HepG2 (cell line): ENCODE results near the gene KIRREL2.

ENCODE experiments used
- HMGXB4 ChIP-seq, 2 experiments: sonication (generic) in 1 of 2; formaldehyde crosslinking in 1 of 2; IDR thresholded peaks; 2 replicates each; pipeline versions ENCODE4 v1.4.0 to v1.6.1; 2018 to 2020; ENCODE audit warnings: missing genetic modification reagents in 2 of 2, borderline replicate concordance in 1 of 2, low read depth in 1 of 2, mild to moderate bottlenecking in 1 of 2, missing biosample characterization in 1 of 2
- MYC ChIP-seq: sonication (generic); formaldehyde crosslinking; IDR thresholded peaks from 2 replicates; pipeline ENCODE4 v1.9.0; 2021; ENCODE audit warnings: missing genetic modification reagents, borderline replicate concordance
- SP1 ChIP-seq, 2 experiments: fragments of 450-650 bp in 1 of 2; sonication (generic) in 1 of 2; formaldehyde crosslinking in 1 of 2; IDR thresholded peaks; 2 replicates each; pipeline versions ENCODE4 v1.4.0 to v1.6.1; 2016 to 2020; ENCODE audit warnings: missing genetic modification reagents in 1 of 2
- TCF12 ChIP-seq, 2 experiments: fragments of 450-650 bp in 1 of 2; sonication (generic) in 1 of 2; formaldehyde crosslinking in 1 of 2; IDR thresholded peaks; 2 replicates each; pipeline versions ENCODE4 v1.6.1 to v1.8.0; 2017 to 2022; ENCODE audit warnings: antibody characterized with exemption in 1 of 2, mild to moderate bottlenecking in 1 of 2, missing genetic modification reagents in 1 of 2, moderate library complexity in 1 of 2
- USF2 ChIP-seq, 2 experiments: sonication (generic) in 1 of 2; formaldehyde crosslinking in 1 of 2; IDR thresholded peaks; 2 replicates each; pipeline versions ENCODE4 v1.5.1 to v1.6.1; 2011 to 2020; ENCODE audit warnings: borderline replicate concordance in 1 of 2, low read depth in 1 of 2, low read length in 1 of 2, mild to moderate bottlenecking in 1 of 2, missing genetic modification reagents in 1 of 2, moderate library complexity in 1 of 2
- ZNF124 ChIP-seq: sonication (generic); formaldehyde crosslinking; IDR thresholded peaks from 2 replicates; pipeline ENCODE4 v1.4.0; 2020; ENCODE audit warnings: missing genetic modification reagents
- TF ChIP-seq, protein P1 (sequence below): sonication (generic); formaldehyde crosslinking; IDR thresholded peaks from 2 replicates; pipeline ENCODE4 v1.4.0; 2020; ENCODE audit warnings: missing genetic modification reagents, mild to moderate bottlenecking, borderline replicate concordance

DNA sequence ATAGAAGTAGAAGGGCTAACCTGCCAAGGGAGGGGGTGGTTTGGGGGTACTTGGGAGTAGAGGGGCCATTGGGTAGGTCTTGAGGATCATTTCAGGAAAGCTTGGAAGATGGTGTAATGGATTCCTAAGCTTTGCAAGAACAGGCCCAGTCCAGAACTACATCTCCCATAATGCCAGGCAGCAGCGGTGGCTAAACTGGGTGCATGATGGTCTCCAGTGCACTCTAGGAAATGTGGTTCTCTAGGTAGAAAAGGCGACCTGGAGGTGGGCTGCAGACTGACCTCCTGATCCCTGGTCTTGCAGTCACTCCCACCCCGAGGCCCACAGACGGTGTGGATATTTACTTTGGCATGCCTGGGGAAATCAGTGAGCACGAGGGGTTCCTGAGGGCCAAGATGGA, 15.5 kb downstream of the KIRREL2 start:
- TF ChIP-seq ZNF124 (CRISPR knock-in tag), result no peak
- TF ChIP-seq, protein P1, sequence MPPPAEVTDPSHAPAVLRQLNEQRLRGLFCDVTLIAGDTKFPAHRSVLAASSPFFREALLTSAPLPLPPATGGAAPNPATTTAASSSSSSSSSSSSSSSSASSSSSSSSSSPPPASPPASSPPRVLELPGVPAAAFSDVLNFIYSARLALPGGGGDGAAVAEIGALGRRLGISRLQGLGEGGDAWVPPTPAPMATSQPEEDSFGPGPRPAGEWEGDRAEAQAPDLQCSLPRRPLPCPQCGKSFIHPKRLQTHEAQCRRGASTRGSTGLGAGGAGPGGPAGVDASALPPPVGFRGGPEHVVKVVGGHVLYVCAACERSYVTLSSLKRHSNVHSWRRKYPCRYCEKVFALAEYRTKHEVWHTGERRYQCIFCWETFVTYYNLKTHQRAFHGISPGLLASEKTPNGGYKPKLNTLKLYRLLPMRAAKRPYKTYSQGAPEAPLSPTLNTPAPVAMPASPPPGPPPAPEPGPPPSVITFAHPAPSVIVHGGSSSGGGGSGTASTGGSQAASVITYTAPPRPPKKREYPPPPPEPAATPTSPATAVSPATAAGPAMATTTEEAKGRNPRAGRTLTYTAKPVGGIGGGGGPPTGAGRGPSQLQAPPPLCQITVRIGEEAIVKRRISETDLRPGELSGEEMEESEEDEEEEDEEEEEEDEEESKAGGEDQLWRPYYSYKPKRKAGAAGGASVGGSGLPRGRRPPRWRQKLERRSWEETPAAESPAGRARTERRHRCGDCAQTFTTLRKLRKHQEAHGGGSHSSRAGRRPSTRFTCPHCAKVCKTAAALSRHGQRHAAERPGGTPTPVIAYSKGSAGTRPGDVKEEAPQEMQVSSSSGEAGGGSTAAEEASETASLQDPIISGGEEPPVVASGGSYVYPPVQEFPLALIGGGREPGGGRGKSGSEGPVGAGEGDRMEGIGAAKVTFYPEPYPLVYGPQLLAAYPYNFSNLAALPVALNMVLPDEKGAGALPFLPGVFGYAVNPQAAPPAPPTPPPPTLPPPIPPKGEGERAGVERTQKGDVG (CRISPR knock-in tag), result no peak
- TF ChIP-seq SP1 (IDR thresholded peaks at IDR 0.05), result no peak
- TF ChIP-seq SP1 (CRISPR knock-in tag; IDR thresholded peaks at IDR 0.05), result no peak
- TF ChIP-seq USF2 (IDR thresholded peaks at IDR 0.05; ENCODE audit: low read depth, low read length), result no peak
- no peak for TF ChIP-seq USF2 (CRISPR knock-in tag; IDR thresholded peaks at IDR 0.05; ENCODE audit: borderline replicate concordance)
- TF ChIP-seq TCF12 (IDR thresholded peaks at IDR 0.05), result no peak
- no peak for TF ChIP-seq TCF12 (CRISPR knock-in tag; IDR thresholded peaks at IDR 0.05)
- no peak for TF ChIP-seq HMGXB4 (CRISPR knock-in tag; IDR thresholded peaks at IDR 0.05; ENCODE audit: borderline replicate concordance in 1 of 2, low read depth in 1 of 2)
- no peak for TF ChIP-seq MYC
